ENCODE results near the gene TEAD1. TPM values are rescaled to one million over a fixed set of nuclear protein-coding genes. Genes with fewer than 3 reads are reported as not detected.

The TEAD1 gene
- total RNA-seq, 4 donors from 2014 or later, result 38.8 to 110 (median 75.3) TPM

DNA sequence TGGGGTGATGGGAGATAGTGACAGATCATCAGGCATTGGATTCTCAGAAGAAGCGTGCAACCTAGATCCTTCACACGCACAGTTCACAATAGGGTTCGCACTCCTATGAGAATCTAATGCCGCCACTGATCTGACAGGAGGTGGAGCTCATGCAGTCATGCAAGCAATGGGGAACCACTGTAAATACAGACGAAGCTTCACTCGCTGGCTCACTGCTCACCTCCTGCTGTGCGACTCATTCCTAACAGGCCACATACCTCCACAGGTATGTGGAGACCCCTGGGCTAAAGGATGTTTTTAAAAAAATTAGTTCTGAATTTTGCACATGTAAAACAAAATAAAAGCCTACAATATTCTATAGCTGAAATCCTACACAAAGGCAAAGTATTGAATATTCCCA lies 20.5 kb upstream of the TEAD1 start:
- intact Hi-C loops (cut with DNase I; ENCODE audit: low total_unique reads), result no loop called here

DNA sequence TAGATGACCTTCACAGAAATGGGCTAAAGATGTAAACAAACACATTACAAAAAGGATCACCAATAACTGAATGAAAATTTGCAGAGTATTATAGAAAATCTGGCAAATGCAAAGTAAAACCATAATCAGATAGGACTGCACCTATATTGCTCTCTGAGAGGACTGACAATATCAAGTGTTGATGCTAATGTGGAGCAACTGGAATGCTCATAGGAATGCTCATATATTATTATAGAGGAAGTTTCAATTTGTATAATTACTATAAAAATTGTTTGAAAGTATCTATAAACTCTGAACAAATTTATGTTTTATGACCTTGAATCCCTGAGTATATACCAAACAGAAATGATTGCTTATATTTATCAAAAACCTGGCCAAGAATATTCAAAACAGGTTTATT lies 18.4 kb upstream of the TEAD1 start:
- no peak for DNase-seq
- TF ChIP-seq, protein P1, sequence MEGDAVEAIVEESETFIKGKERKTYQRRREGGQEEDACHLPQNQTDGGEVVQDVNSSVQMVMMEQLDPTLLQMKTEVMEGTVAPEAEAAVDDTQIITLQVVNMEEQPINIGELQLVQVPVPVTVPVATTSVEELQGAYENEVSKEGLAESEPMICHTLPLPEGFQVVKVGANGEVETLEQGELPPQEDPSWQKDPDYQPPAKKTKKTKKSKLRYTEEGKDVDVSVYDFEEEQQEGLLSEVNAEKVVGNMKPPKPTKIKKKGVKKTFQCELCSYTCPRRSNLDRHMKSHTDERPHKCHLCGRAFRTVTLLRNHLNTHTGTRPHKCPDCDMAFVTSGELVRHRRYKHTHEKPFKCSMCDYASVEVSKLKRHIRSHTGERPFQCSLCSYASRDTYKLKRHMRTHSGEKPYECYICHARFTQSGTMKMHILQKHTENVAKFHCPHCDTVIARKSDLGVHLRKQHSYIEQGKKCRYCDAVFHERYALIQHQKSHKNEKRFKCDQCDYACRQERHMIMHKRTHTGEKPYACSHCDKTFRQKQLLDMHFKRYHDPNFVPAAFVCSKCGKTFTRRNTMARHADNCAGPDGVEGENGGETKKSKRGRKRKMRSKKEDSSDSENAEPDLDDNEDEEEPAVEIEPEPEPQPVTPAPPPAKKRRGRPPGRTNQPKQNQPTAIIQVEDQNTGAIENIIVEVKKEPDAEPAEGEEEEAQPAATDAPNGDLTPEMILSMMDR (IDR thresholded peaks at IDR 0.05), result no peak
- no peak for TF ChIP-seq POLR2A (IDR thresholded peaks at IDR 0.05)
- intact Hi-C loops (cut with DNase I; ENCODE audit: low total_unique reads), result no loop called here

More for the DNA sequence above, 20.5 kb upstream of the TEAD1 start:
- Histone ChIP-seq H3K4me3 (no peak overlapping the region), H3K36me3 (no peaks in the 10 kb centered on the region), H3K4me1 (no peaks in the 10 kb centered on the region), H3K27me3 (no peaks in the 10 kb centered on the region), H3K27ac (no peak overlapping the region), H3K9me3 (no peaks in the 10 kb centered on the region)
- TF ChIP-seq POLR2A (IDR thresholded peaks at IDR 0.05), result no peak
- TF ChIP-seq, protein P1 (IDR thresholded peaks at IDR 0.05), result no peak
- DNase-seq, result no peak

DNA sequence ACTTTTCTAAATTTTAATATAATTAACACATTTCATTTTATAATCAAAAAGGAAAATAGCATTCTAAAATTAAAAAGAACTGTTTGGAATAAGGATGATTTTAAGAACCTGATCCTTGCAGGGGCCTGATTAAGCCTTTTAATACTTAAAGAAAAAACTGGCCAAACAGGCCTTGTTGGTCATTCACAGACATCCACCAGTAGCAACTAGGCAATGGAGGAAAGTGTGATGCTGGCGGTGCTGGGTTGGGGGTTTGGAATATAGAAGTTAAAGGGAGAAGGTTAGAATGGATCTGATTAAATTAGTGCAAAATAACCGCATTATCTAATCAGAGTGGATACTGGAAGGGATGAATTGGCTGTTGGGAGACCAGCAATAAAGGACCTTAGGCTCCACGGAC lies 16.9 kb upstream of the TEAD1 start:
- intact Hi-C loops (cut with DNase I; ENCODE audit: low total_unique reads), result no loop called here
- Histone ChIP-seq H3K36me3 (no peaks in the 10 kb centered on the region), H3K4me3 (no peak overlapping the region), H3K27me3 (no peaks in the 10 kb centered on the region), H3K27ac (no peak overlapping the region), H3K9me3 (no peaks in the 10 kb centered on the region), H3K4me1 (no peaks in the 10 kb centered on the region)
- no peak for DNase-seq
- TF ChIP-seq, protein P1 (IDR thresholded peaks at IDR 0.05), result no peak
- TF ChIP-seq POLR2A (IDR thresholded peaks at IDR 0.05), result no peak

More for the DNA sequence above, 18.4 kb upstream of the TEAD1 start:
- H3K27me3 ChIP-seq, result no peaks in the 10 kb centered on the region
- no peaks in the 10 kb centered on the region for H3K36me3 ChIP-seq
- no peaks in the 10 kb centered on the region for H3K9me3 ChIP-seq
- no peaks in the 10 kb centered on the region for H3K4me1 ChIP-seq
- no peak overlapping the region for H3K27ac ChIP-seq
- H3K4me3 ChIP-seq, result no peak overlapping the region

DNA sequence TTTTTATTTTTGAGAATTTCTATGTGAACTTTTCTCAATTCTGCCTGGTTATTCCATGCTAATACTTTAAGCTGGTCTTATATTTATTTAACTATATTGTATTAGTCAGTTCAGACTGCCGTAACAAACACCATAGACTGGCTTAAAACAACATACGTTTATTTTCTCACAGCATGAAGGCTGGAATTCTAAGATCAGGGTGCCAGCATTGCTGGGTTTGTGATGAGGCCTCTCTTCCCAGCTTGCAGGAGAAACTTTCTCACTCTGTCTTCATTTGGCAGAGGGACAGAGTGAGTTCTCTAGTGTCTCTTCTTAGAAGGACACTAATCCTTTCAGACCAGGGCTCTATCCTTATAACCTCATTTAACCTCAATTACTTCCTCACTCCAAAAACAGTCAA lies 16.2 kb upstream of the TEAD1 start:
- Histone ChIP-seq H3K4me1 (no peaks in the 10 kb centered on the region), H3K36me3 (no peaks in the 10 kb centered on the region), H3K27ac (no peak overlapping the region), H3K9me3 (no peaks in the 10 kb centered on the region), H3K4me3 (no peak overlapping the region), H3K27me3 (no peaks in the 10 kb centered on the region)
- intact Hi-C loops (cut with DNase I; ENCODE audit: low total_unique reads), result no loop called here
- DNase-seq, result no peak
- TF ChIP-seq, protein P1 (IDR thresholded peaks at IDR 0.05), result no peak
- TF ChIP-seq POLR2A (IDR thresholded peaks at IDR 0.05), result no peak

DNA sequence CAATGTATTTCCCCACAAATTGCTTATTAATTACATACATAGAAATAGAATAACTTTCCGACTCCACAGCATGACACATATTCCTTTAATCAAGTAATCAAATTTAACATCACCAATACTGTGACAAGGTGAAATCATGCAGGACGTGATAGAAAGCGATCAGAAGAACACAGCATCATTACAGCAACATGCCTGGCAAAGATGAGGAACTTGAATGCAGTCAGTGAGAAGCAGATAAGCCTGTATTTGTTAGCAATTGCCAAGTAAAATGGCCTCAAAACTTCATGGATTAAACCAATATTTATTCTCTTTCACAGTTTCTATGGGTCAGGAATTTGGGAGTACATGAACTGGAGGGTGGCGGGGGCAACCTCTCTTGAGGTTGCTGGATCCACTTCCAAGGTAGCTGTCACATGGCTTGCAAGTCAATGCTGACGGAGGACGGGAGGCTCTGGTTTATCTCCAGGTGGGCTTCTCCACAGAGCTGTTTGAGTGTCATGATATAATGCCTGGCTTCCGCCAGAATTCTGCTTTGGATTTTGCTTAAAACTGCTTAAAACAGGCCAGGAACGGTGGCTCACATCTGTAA lies 12.0 kb upstream of the TEAD1 start:
- Histone ChIP-seq H3K9me3 (no peaks in the 10 kb centered on the region), H3K4me3 (no peak overlapping the region), H3K36me3 (no peaks in the 10 kb centered on the region), H3K27ac (no peak overlapping the region), H3K4me1 (no peaks in the 10 kb centered on the region), H3K27me3 (no peaks in the 10 kb centered on the region)
- no peak for DNase-seq
- intact Hi-C loops (cut with DNase I; ENCODE audit: low total_unique reads), result no loop called here
- no peak for TF ChIP-seq POLR2A (IDR thresholded peaks at IDR 0.05)
- TF ChIP-seq, protein P1 (IDR thresholded peaks at IDR 0.05), result no peak
